HepG2 (cell line): ENCODE results near the gene IFNA17. TPM values are rescaled to one million over a fixed set of nuclear protein-coding genes. Genes with fewer than 3 reads are reported as not detected.
"Not testable (repeated sequence)": the region's sequence is repeated elsewhere in the genome, so short reads cannot be mapped to it uniquely, and the experiment has no call there.

Experiments
- ATAC-seq: fragments of 200-7000 bp; cut with Tn5 transposase; 3 replicates; pipeline ENCODE4 v1.9.1; 2020; ENCODE audit warnings: mild to moderate bottlenecking, moderate library complexity
- BruUV-seq: library from RNA; stranded (reverse); fragments of 400-500 nt; replicated peaks from 2 replicates; lab custom pipeline; 2021; lab: Mats Ljungman, UMichigan
- CTCF ChIA-PET: fragments of 300-600 bp; formaldehyde crosslinking; extraction: SDS; loops from one replicate; lab custom pipeline; 2021; ENCODE audit warnings: low total read pairs, inconsistent platforms, low intra/inter-chr PET ratio; lab: Yijun Ruan, JAX
- POLR2A ChIA-PET: fragments of 350-600 bp; sonication (Branson Sonifier 250); formaldehyde crosslinking; loops from one replicate; lab custom pipeline; 2020; ENCODE audit warnings: antibody characterized with exemption, inconsistent platforms; lab: Yijun Ruan, JAX
- DNase-seq: peaks from one replicate; pipeline ENCODE4 v3.0.0-alpha.2; 2015; ENCODE audit warnings: low spot score
- FAIRE-seq: peaks from 3 replicates; lab custom pipeline; 2011; peaks lifted over from hg19 to GRCh38; lab: Jason Lieb, UNC
- H2AFZ ChIP-seq: one replicate; pipeline ENCODE4 v1.6.1; 2011; ENCODE audit warnings: low read length, inconsistent platforms
- H3K27ac ChIP-seq: fragments of 300-600 bp; 3 replicates; pipeline ENCODE4 v1.8.0; 2011; ENCODE audit warnings: mixed run types, mild to moderate bottlenecking, mixed read lengths, low read length, inconsistent platforms; ENCODE audit not compliant: insufficient read depth; ENCODE audit errors: extremely low read length
- H3K27me3 ChIP-seq, 2 experiments: fragments of 200-600 bp in 1 of 2; 2 replicates in 1 of 2; 3 replicates in 1 of 2; pipeline versions ENCODE4 v1.6.0 to v1.8.0; 2011; ENCODE audit warnings: low read length in 2 of 2, mild to moderate bottlenecking in 2 of 2, moderate library complexity in 2 of 2, inconsistent platforms in 1 of 2; ENCODE audit not compliant: insufficient read depth in 2 of 2, control insufficient read depth in 1 of 2
- H3K36me3 ChIP-seq, 2 experiments: fragments of 200-600 bp in 1 of 2; replicated peaks in 1 of 2; 2 replicates in 1 of 2; 3 replicates in 1 of 2; pipeline versions ENCODE4 v1.5.1 to v1.8.0; 2011; ENCODE audit warnings: low read length in 2 of 2, inconsistent platforms in 1 of 2; ENCODE audit not compliant: insufficient read depth in 2 of 2, control insufficient read depth in 1 of 2
- H3K4me1 ChIP-seq: 2 replicates; pipeline ENCODE4 v1.5.1; 2012; ENCODE audit warnings: low read length, inconsistent platforms; ENCODE audit not compliant: insufficient read depth
- H3K4me2 ChIP-seq: 2 replicates; pipeline ENCODE4 v1.6.0; 2011; ENCODE audit warnings: low read depth, low read length, inconsistent platforms
- H3K4me3 ChIP-seq, 3 experiments: fragments of 200-600 bp in 1 of 3; sonication (generic), shearing (Covaris generic) in 1 of 3; replicated peaks in 1 of 3; 2 replicates each; pipeline ENCODE4 v1.5.1; 2011 to 2016; ENCODE audit warnings: low read length in 3 of 3, inconsistent platforms in 2 of 3, low read depth in 2 of 3, mild to moderate bottlenecking in 2 of 3, control low read depth in 1 of 3, mixed read lengths in 1 of 3; ENCODE audit not compliant: insufficient read depth in 1 of 3
- H3K79me2 ChIP-seq: one replicate; pipeline ENCODE4 v1.6.1; 2011; ENCODE audit warnings: low read length, inconsistent platforms; ENCODE audit not compliant: insufficient read depth
- H3K9ac ChIP-seq: 2 replicates; pipeline ENCODE4 v1.6.0; 2011; ENCODE audit warnings: mild to moderate bottlenecking, low read depth, low read length, inconsistent platforms; ENCODE audit not compliant: insufficient read depth
- H3K9me3 ChIP-seq: 2 replicates; pipeline ENCODE4 v1.5.1; 2012; ENCODE audit warnings: mild to moderate bottlenecking, low read length
- H4K20me1 ChIP-seq: 2 replicates; pipeline ENCODE4 v1.6.0; 2011; ENCODE audit warnings: inconsistent platforms, mild to moderate bottlenecking, low read length, moderate library complexity; ENCODE audit not compliant: insufficient read depth
- ARNTL ChIP-seq: sonication (generic); formaldehyde crosslinking; IDR thresholded peaks from 2 replicates; pipeline ENCODE4 v1.4.0; 2020; ENCODE audit warnings: mild to moderate bottlenecking, missing genetic modification reagents
- DR1 ChIP-seq: sonication (generic); formaldehyde crosslinking; IDR thresholded peaks from 2 replicates; pipeline ENCODE4 v1.8.0; 2021; ENCODE audit warnings: mild to moderate bottlenecking, missing genetic modification reagents, inconsistent platforms
- MBD4 ChIP-seq: IDR thresholded peaks from 2 replicates; pipeline ENCODE4 v1.6.1; 2012; ENCODE audit warnings: low read length, inconsistent platforms, borderline replicate concordance
- MBNL3 ChIP-seq: fragments of 250-450 bp; sonication (Bioruptor Pico); conservative IDR thresholded peaks from 2 replicates; pipeline ENCODE4 v1.8.0; 2022; ENCODE audit warnings: mild to moderate bottlenecking, inconsistent platforms
- MEIS2 ChIP-seq: sonication (generic); formaldehyde crosslinking; IDR thresholded peaks from 2 replicates; pipeline ENCODE4 v1.9.0; 2021; ENCODE audit warnings: mild to moderate bottlenecking, missing genetic modification reagents
- NKX3-1 ChIP-seq: sonication (generic); formaldehyde crosslinking; IDR thresholded peaks from 2 replicates; pipeline ENCODE4 v1.5.0; 2020; ENCODE audit warnings: missing genetic modification reagents
- NPAS2 ChIP-seq: sonication (generic); formaldehyde crosslinking; IDR thresholded peaks from 2 replicates; pipeline ENCODE4 v1.8.0; 2022; ENCODE audit warnings: mild to moderate bottlenecking, missing genetic modification reagents, borderline replicate concordance
- PAF1 ChIP-seq: IDR thresholded peaks from 2 replicates; pipeline ENCODE4 v1.6.1; 2016; ENCODE audit warnings: missing genetic modification reagents, missing compliant biosample characterization
- SMAD3 ChIP-seq: sonication (generic); formaldehyde crosslinking; IDR thresholded peaks from 2 replicates; pipeline ENCODE4 v1.4.0; 2020; ENCODE audit warnings: missing genetic modification reagents
- SOX6 ChIP-seq, 2 experiments: fragments of 450-650 bp in 1 of 2; sonication (generic) in 1 of 2; formaldehyde crosslinking in 1 of 2; IDR thresholded peaks; 2 replicates each; pipeline versions ENCODE4 v1.4.0 to v1.6.1; 2017 to 2020; ENCODE audit warnings: antibody characterized with exemption in 1 of 2, mild to moderate bottlenecking in 1 of 2, missing genetic modification reagents in 1 of 2
- ZNF101 ChIP-seq: sonication (generic); formaldehyde crosslinking; IDR thresholded peaks from 2 replicates; pipeline ENCODE4 v1.4.0; 2020; ENCODE audit warnings: mild to moderate bottlenecking, low read depth, missing genetic modification reagents, borderline replicate concordance
- ZNF207 ChIP-seq: fragments of 450-650 bp; IDR thresholded peaks from 2 replicates; pipeline ENCODE4 v1.6.1; 2016; ENCODE audit warnings: antibody characterized with exemption, borderline replicate concordance
- ZNF567 ChIP-seq: sonication (generic); formaldehyde crosslinking; IDR thresholded peaks from 2 replicates; pipeline ENCODE4 v1.8.1; 2023; ENCODE audit warnings: mild to moderate bottlenecking, missing genetic modification reagents, borderline replicate concordance
- ZNF773 ChIP-seq: sonication (generic); formaldehyde crosslinking; IDR thresholded peaks from 2 replicates; pipeline ENCODE4 v1.4.0; 2020; ENCODE audit warnings: missing genetic modification reagents, borderline replicate concordance
- ZNF883 ChIP-seq: sonication (generic); formaldehyde crosslinking; IDR thresholded peaks from 2 replicates; pipeline ENCODE4 v1.5.1; 2020; ENCODE audit warnings: mild to moderate bottlenecking, missing genetic modification reagents; ENCODE audit errors: not compliant biosample characterization
- WGBS: methylation state at CpG from one replicate; pipeline ENCODE4 v1.1.6; 2017; ENCODE audit warnings: low lambda C conversion rate; 5-methylcytosine and 5-hydroxymethylcytosine counted together
- in situ Hi-C: cut with HindIII; loops from 2 replicates; pipeline ENCODE4 v1.10.0; 2017; ENCODE audit warnings: low pct_unique_long_range_greater_than_20kb; ENCODE audit not compliant: extremely low pct_ligation_motif_present
- intact Hi-C: fragments of 100-400 bp; cut with micrococcal nuclease; formaldehyde crosslinking; loops from one replicate; pipeline ENCODE4 v1.10.0; 2022; ENCODE audit not compliant: unreplicated experiment
- polyA plus RNA-seq, 8 experiments: library from polyadenylated mRNA; depleted of rRNA in 3 of 8; stranded (reverse) in 7 of 8; unstranded in 1 of 8; fragments of >200 nt; fragmentation: Illumina TruSeq in 4 of 8; extraction: Trizol in 4 of 8; gene quantifications; 2 replicates each; pipeline versions ENCODE4 v1.2.1 to v1.2.3, GENCODE V29; 2011 to 2016; ENCODE audit warnings: low read depth in 4 of 8, missing spikeins in 1 of 8, mixed read lengths in 1 of 8; ENCODE audit not compliant: insufficient read depth in 1 of 8
- total RNA-seq, 5 experiments: library from RNA; depleted of rRNA; stranded (reverse); fragments of >200 nt; fragmentation: Illumina TruSeq; extraction: Trizol; gene quantifications; 2 replicates each; pipeline ENCODE4 v1.2.3, GENCODE V29; 2016; ENCODE audit warnings: low read depth in 1 of 5

IFNA17 gene
- total and polyA plus RNA-seq, 2 of the 13 experiments (the other 11 are each of a cell fraction or from before 2014, with no cell fraction given) = not detected

DNA sequence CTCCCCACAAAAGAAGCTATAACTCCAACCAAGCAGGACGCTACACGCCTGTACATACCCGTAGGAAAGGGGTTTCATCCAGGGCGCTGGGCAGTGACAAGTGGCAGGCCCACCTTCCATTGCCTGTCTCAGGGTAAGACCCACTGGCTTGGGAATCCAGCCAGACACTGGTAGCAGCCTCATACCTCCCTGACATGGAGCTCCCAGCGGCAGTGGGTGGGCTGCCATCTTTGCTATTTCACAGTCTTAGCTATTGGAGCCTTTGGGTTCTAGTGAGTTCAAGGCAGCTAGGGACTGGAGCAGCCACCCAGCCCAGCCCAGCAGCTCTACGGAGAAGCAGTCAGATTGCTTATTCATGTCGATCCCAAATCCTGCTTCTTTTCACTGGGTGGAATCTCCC, 17.7 kb downstream of the IFNA17 start:
- in situ Hi-C loops (no loop called here), intact Hi-C loops (no loop called here)
- BruUV-seq = no TSS peak
- Histone ChIP-seq H3K27me3 (no peaks in the 10 kb centered on the region), H3K36me3 (no peaks in the 10 kb centered on the region), H3K4me3 (no peak overlapping the region), H3K9me3 (no peaks in the 10 kb centered on the region), H2AFZ (no peak overlapping the region), H3K4me1 (no peaks in the 10 kb centered on the region), H3K79me2 (no peaks in the 10 kb centered on the region), H3K27ac (no peak overlapping the region), H3K9ac (no peak overlapping the region), H3K4me2 (no peak overlapping the region), H4K20me1 (no peaks in the 10 kb centered on the region)
- 0% methylated on average over 4 of the region's 7 CpGs for WGBS
- FAIRE-seq (no peak), ATAC-seq (no peak), DNase-seq (no peak)
- ChIA-PET POLR2A (no interaction called here), CTCF (no interaction called here)
- TF ChIP-seq NPAS2 (CRISPR knock-in tag) (no peak), ZNF773 (CRISPR knock-in tag) (no peak), ZNF567 (CRISPR knock-in tag) (no peak), ZNF101 (no peak), MEIS2 (no peak), NKX3-1 (CRISPR knock-in tag) (no peak), SOX6 (IDR thresholded peaks at IDR 0.05) (no peak), SOX6 (CRISPR knock-in tag; IDR thresholded peaks at IDR 0.05) (no peak), DR1 (CRISPR knock-in tag) (no peak), ZNF207 (no peak), MBNL3 (no peak), MBD4 (no peak), ARNTL (no peak), ZNF883 (CRISPR knock-in tag) (no peak), PAF1 (CRISPR knock-in tag) (no peak), SMAD3 (CRISPR knock-in tag) (no peak)

DNA sequence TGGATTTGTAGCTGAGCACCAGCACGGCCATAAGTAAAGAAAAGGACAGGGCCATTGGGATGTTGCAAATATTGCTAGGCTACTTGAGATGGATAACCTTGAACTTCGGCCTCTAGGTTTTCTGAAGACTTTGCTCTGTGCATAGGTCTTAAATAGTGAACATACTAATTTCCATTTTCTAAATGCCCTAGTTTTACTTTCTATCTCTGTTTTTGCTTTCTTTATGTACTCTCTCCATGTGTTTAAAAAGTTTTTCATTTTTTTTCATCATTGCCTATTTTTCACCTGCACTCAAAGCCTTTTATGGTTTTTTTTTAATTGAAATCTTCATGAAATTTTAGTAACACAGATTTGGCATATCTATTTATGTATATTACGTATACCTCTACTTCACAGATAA, 21.0 kb downstream of the IFNA17 start, which contains the start of gene IFNA10:
TSS of gene IFNA10 (minus strand) at position 101 of the 400 bp plus-strand sequence. CDS start at position 55, 46 bp downstream.
- 11% methylated on average over 3 of the region's 3 CpGs for WGBS
- POLR2A ChIA-PET, intact Hi-C loops, H3K4me3 ChIP-seq, H3K9ac ChIP-seq, BruUV-seq, DNase-seq, H3K36me3 ChIP-seq, H3K4me2 ChIP-seq, H3K79me2 ChIP-seq, H3K4me1 ChIP-seq, H3K27ac ChIP-seq, H2AFZ ChIP-seq, in situ Hi-C loops, CTCF ChIA-PET, H3K9me3 ChIP-seq, H4K20me1 ChIP-seq, ATAC-seq, H3K27me3 ChIP-seq, FAIRE-seq: not testable (repeated sequence)
